K562 (cell line): ENCODE results near the gene PRMT7. TPM values are rescaled to one million over a fixed set of nuclear protein-coding genes. Genes with fewer than 3 reads are reported as not detected.

Experiments
- HMG20B ChIP-seq: fragments of 250-450 bp; sonication (Bioruptor Pico); IDR thresholded peaks from 2 replicates; pipeline ENCODE4 v1.5.0; 2021; ENCODE audit warnings: mild to moderate bottlenecking
- ILK ChIP-seq: fragments of 450-650 bp; IDR thresholded peaks from 2 replicates; pipeline ENCODE4 v1.6.1; 2016; ENCODE audit warnings: missing genetic modification characterization, low read depth, mild to moderate bottlenecking, missing compliant biosample characterization, moderate library complexity, borderline replicate concordance
- NR3C1 ChIP-seq: sonication (generic); formaldehyde crosslinking; IDR thresholded peaks from 2 replicates; pipeline ENCODE4 v1.8.1; 2022; ENCODE audit warnings: missing genetic modification reagents
- PHB2 ChIP-seq: fragments of 450-650 bp; IDR thresholded peaks from 2 replicates; pipeline ENCODE4 v1.6.1; 2017; ENCODE audit warnings: low read depth
- SIX5 ChIP-seq, 2 experiments: IDR thresholded peaks; 2 replicates each; pipeline ENCODE4 v1.6.1; 2011; ENCODE audit warnings: low read length in 2 of 2, borderline replicate concordance in 1 of 2, low read depth in 1 of 2, mild to moderate bottlenecking in 1 of 2, moderate library complexity in 1 of 2; ENCODE audit not compliant: insufficient read depth in 1 of 2
- TEAD4 ChIP-seq, 2 experiments: sonication (generic) in 1 of 2; formaldehyde crosslinking in 1 of 2; IDR thresholded peaks; 2 replicates each; pipeline versions ENCODE4 v1.6.1 to v1.8.0; 2012 to 2022; ENCODE audit warnings: borderline replicate concordance in 1 of 2, inconsistent platforms in 1 of 2, low read length in 1 of 2, mild to moderate bottlenecking in 1 of 2, missing genetic modification reagents in 1 of 2
- ZC3H11A ChIP-seq: IDR thresholded peaks from 2 replicates; pipeline ENCODE4 v1.6.1; 2012; ENCODE audit warnings: low read depth, low read length, improper control_type of control experiment
- ZNF395 ChIP-seq: fragments of 200-800 bp; sonication (Bioruptor generic); IDR thresholded peaks from 2 replicates; pipeline ENCODE4 v1.6.1; 2017; ENCODE audit warnings: missing genetic modification characterization, missing compliant biosample characterization
- ZNF586 ChIP-seq: fragments of 450-650 bp; formaldehyde crosslinking; conservative IDR thresholded peaks from 2 replicates; pipeline ENCODE4 v1.4.0; 2020; ENCODE audit warnings: mild to moderate bottlenecking, moderate library complexity
- ZNF830 ChIP-seq: fragments of 250-450 bp; sonication (Bioruptor Pico); IDR thresholded peaks from 2 replicates; pipeline ENCODE4 v1.5.0; 2021; ENCODE audit warnings: mild to moderate bottlenecking
- polyA plus RNA-seq, 8 experiments: library from polyadenylated mRNA; depleted of rRNA in 4 of 8; stranded (reverse) in 5 of 8; unstranded in 3 of 8; fragments of >200 nt; fragmentation: Nextera tagmentation in 2 of 8; fragmentation: Illumina TruSeq in 1 of 8; extraction: Ambion mirVana in 2 of 8; extraction: Trizol in 1 of 8; gene quantifications; 2 replicates each; pipeline versions ENCODE4 v1.2.1 to v1.2.3, GENCODE V29; 2011 to 2014; ENCODE audit warnings: inconsistent platforms in 1 of 8, missing spikeins in 1 of 8
- total RNA-seq, 7 experiments: library from RNA; depleted of rRNA in 6 of 7; stranded (reverse); fragments of >200 nt in 6 of 7; fragmentation: Illumina TruSeq in 2 of 7; extraction: Trizol in 2 of 7; gene quantifications; 2 replicates each; pipeline versions ENCODE4 v1.2.1 to v1.2.3, GENCODE V29; 2011 to 2021; ENCODE audit warnings: low replicate concordance in 1 of 7
- TF ChIP-seq, protein P1 (sequence below): fragments of 450-650 bp; IDR thresholded peaks from 2 replicates; pipeline ENCODE4 v1.6.1; 2016; ENCODE audit warnings: mild to moderate bottlenecking, moderate library complexity

The PRMT7 gene
- total and polyA plus RNA-seq, 9 of the 15 experiments (the other 6 are each of a cell fraction or from before 2014, with no cell fraction given), result 6.4 to 88.8 (median 73.1) TPM

GRCh38 chr16:68264128-68265077, 46.4 kb upstream of the PRMT7 start, which contains the start of gene SLC7A6 (continued):
- TF ChIP-seq, protein P1, sequence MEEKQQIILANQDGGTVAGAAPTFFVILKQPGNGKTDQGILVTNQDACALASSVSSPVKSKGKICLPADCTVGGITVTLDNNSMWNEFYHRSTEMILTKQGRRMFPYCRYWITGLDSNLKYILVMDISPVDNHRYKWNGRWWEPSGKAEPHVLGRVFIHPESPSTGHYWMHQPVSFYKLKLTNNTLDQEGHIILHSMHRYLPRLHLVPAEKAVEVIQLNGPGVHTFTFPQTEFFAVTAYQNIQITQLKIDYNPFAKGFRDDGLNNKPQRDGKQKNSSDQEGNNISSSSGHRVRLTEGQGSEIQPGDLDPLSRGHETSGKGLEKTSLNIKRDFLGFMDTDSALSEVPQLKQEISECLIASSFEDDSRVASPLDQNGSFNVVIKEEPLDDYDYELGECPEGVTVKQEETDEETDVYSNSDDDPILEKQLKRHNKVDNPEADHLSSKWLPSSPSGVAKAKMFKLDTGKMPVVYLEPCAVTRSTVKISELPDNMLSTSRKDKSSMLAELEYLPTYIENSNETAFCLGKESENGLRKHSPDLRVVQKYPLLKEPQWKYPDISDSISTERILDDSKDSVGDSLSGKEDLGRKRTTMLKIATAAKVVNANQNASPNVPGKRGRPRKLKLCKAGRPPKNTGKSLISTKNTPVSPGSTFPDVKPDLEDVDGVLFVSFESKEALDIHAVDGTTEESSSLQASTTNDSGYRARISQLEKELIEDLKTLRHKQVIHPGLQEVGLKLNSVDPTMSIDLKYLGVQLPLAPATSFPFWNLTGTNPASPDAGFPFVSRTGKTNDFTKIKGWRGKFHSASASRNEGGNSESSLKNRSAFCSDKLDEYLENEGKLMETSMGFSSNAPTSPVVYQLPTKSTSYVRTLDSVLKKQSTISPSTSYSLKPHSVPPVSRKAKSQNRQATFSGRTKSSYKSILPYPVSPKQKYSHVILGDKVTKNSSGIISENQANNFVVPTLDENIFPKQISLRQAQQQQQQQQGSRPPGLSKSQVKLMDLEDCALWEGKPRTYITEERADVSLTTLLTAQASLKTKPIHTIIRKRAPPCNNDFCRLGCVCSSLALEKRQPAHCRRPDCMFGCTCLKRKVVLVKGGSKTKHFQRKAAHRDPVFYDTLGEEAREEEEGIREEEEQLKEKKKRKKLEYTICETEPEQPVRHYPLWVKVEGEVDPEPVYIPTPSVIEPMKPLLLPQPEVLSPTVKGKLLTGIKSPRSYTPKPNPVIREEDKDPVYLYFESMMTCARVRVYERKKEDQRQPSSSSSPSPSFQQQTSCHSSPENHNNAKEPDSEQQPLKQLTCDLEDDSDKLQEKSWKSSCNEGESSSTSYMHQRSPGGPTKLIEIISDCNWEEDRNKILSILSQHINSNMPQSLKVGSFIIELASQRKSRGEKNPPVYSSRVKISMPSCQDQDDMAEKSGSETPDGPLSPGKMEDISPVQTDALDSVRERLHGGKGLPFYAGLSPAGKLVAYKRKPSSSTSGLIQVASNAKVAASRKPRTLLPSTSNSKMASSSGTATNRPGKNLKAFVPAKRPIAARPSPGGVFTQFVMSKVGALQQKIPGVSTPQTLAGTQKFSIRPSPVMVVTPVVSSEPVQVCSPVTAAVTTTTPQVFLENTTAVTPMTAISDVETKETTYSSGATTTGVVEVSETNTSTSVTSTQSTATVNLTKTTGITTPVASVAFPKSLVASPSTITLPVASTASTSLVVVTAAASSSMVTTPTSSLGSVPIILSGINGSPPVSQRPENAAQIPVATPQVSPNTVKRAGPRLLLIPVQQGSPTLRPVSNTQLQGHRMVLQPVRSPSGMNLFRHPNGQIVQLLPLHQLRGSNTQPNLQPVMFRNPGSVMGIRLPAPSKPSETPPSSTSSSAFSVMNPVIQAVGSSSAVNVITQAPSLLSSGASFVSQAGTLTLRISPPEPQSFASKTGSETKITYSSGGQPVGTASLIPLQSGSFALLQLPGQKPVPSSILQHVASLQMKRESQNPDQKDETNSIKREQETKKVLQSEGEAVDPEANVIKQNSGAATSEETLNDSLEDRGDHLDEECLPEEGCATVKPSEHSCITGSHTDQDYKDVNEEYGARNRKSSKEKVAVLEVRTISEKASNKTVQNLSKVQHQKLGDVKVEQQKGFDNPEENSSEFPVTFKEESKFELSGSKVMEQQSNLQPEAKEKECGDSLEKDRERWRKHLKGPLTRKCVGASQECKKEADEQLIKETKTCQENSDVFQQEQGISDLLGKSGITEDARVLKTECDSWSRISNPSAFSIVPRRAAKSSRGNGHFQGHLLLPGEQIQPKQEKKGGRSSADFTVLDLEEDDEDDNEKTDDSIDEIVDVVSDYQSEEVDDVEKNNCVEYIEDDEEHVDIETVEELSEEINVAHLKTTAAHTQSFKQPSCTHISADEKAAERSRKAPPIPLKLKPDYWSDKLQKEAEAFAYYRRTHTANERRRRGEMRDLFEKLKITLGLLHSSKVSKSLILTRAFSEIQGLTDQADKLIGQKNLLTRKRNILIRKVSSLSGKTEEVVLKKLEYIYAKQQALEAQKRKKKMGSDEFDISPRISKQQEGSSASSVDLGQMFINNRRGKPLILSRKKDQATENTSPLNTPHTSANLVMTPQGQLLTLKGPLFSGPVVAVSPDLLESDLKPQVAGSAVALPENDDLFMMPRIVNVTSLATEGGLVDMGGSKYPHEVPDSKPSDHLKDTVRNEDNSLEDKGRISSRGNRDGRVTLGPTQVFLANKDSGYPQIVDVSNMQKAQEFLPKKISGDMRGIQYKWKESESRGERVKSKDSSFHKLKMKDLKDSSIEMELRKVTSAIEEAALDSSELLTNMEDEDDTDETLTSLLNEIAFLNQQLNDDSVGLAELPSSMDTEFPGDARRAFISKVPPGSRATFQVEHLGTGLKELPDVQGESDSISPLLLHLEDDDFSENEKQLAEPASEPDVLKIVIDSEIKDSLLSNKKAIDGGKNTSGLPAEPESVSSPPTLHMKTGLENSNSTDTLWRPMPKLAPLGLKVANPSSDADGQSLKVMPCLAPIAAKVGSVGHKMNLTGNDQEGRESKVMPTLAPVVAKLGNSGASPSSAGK, result peak; percentile 82
- TF ChIP-seq NR3C1 (no peak), ZNF830 (CRISPR knock-in tag) (no peak), PHB2 (no peak), ILK (no peak), HMG20B (CRISPR knock-in tag) (no peak), ZC3H11A (no peak), SIX5 (IDR thresholded peaks at IDR 0.05; ENCODE audit: borderline replicate concordance in 1 of 2, insufficient read depth in 1 of 2, low read depth in 1 of 2, low read length in 2 of 2) (no peak), ZNF395 (CRISPR knock-in tag) (peak; percentile 97), TEAD4 (IDR thresholded peaks at IDR 0.05; ENCODE audit: low read length) (peak; percentile 23; the same call in 1 of the 2 replicates), TEAD4 (CRISPR knock-in tag; IDR thresholded peaks at IDR 0.05; ENCODE audit: borderline replicate concordance) (no peak), ZNF586 (no peak)
